SKM-1 (cell line): ENCODE measurements around the gene FAM174C.
"Not testable (repeated sequence)": the region's sequence is repeated elsewhere in the genome, so short reads cannot be mapped to it uniquely, and the experiment has no call there.

Experiments used
- DNase-seq: peaks from one replicate; lab custom pipeline; 2025; ENCODE audit not compliant: unreplicated experiment; lab: John Stamatoyannopoulos, UW

The FAM174C gene

DNA sequence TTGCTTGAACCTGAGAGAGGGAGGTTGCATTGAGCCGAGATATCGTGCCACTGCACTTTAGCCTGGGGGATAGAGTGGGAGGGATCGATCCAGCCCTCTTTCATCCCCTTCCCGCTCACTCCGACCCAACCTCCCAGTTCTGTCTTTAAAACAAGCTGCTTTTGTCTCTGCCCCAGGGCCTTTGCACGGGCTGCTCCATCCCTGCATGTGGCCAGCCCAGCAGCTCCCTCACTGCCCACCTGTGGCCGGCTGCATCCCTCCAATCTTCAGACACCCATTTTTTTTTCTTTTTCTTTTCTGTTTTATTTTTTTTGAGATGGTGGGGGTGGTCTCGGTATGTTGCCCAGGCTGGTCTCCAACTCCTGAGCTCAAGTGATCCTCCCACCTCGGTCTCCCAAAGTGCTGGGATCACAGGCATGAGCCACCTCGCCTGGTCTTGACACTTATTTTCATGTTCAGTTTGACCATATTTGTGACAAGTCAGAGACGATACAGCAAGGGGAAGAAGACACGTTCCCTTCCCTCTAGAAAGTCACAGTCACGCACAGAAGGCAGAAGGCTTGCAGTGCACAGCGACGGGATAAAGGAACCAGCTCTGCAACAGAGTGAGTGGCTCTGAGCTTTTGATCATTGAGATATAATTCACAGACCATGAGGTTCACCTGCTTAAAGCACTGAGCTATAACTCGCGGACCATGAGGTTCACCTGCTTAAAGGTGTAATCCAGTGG, 42.1 kb downstream of the FAM174C start:
- no peak for DNase-seq

DNA sequence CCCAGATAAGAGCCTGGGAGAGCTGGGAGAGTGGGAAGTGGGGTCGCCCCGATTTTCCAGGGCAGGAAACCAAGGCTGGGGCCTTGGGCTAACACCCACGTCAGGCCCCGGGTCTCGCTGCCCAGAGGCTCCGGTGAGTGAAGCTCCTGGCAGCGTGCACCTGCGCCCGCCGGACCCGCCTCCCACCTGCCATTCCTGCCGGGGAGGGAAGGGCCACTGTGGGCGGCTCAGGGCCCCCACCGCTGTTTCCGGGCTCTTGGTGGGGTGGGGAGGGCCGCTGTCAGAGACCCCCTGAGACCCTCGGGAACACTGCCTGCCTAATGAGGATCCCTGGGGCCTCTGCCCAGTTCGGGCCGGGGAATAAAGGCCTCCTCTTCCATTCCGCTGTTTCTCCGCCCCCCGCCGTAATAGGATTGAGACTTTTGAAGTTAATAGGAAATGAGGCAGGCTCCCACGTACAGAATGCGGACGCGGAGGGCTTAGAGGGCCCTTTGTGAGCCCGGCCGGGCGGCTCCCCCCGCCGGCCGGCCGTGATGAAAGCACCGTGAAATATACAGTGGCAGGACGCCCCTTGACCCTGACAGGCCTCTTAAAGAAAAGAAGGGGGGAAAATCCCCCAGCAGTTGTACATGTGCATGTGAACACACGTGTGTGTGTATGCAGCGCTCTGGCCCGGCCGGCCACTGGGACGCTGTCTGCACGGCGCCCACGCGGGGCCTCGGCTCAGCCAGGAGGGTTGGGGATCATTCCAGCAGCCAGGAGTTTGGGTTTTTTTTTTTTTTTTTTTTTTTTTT, 43.5 kb downstream of the FAM174C start:
- DNase-seq, result no peak

DNA sequence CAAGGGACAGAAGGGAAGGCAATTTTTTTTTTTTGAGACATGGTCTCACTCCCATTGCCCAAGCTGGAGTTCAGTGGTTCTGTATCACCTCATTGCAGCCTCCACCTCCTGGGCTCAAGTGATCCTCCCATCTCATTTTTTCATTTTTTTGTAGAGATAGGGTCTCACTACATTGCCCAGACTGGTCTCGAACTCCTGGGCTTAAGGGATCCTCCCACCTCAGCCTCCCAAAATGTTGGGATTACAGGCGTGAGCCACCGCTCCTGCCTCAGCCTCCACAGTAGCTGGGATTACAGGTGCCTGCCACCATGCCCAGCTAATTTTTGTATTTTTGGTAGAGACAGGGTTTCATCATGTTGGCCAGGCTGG, 44.9 kb downstream of the FAM174C start:
- not testable (repeated sequence) for DNase-seq

DNA sequence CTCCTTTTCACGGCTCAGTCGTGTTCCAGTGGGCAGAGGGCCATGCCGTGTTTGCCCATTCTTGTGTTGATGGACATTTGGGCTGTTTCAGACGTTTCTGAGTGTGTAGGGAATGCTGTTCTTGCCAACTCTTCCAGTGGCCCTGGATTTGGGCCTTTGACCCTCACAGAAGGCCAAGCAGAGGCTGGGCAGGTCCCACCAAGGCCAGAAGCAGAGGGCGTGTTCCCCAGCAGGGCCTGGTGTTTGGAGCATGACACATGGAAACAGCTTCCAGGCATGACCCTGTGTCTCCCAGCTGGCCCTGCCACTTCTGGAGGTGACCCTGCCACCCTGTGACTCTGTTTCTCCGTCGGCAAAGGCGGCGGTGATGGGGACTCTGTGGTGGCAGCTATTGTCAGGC, 46.2 kb downstream of the FAM174C start:
- DNase-seq, result no peak

DNA sequence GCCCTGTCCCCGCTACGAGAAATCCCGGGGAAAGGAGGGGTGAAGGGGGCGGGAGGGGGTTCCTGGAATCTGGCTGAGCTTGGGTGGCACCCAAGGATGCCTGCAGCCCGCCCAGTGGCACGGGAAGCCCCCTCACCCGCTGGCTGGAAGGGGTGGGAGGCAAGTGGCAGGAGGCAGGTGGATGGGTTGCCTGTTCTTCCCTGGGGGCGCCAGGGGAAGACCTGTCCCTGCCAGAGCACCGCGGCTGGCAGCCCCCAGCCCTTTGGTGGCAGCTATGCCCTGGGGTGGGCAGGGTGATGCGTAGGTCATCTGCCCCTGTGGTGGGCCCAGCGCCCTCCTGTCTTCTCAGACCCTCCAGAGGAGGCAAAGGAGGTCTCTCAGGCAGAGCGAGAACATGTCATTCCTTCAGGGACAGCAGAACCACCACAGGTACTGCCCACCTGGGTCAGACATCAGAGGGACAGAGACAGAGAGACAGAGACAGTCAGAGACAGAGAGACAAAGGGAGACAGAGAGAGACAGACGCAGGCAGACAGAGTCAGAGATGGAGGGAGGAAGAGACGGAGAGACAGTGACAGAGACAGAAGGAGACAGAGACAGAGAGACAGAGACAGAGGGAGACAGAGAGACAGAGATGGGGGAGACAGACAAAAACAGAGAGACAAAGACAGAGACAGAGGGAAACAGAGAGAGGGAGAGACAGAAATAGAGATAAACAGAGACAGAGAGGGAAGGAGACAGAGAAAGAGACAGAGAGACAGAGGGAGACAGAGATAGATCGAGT, 47.1 kb downstream of the FAM174C start:
- DNase-seq, result no peak

DNA sequence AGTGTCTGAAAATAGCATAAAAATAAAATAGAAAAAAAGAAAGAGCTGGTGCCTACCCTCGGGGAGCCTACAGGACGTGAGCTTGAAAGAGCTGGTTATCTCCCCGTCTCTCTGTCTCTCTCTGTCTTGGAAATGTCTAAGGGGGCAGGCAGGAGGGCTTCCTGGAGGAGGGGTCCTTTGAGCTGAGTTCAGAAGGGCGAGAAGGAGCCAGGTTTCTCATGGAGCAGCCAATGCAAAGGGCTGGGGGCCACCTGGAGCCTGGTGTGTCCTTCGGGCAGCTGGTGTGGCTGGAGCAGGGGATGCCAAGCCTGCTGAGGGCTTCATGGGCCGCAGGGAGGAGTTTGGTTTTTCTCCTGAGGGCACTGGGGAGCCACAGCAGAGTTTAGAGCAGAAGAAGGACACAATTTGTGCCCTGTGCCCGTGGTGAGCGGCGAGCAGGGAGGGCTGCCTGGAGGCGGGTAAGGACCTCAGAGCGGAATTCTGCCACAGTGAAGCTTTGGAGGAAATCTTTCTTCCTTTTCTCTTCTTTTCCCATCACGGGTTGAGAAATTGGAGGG, 49.0 kb downstream of the FAM174C start:
- no peak for DNase-seq

DNA sequence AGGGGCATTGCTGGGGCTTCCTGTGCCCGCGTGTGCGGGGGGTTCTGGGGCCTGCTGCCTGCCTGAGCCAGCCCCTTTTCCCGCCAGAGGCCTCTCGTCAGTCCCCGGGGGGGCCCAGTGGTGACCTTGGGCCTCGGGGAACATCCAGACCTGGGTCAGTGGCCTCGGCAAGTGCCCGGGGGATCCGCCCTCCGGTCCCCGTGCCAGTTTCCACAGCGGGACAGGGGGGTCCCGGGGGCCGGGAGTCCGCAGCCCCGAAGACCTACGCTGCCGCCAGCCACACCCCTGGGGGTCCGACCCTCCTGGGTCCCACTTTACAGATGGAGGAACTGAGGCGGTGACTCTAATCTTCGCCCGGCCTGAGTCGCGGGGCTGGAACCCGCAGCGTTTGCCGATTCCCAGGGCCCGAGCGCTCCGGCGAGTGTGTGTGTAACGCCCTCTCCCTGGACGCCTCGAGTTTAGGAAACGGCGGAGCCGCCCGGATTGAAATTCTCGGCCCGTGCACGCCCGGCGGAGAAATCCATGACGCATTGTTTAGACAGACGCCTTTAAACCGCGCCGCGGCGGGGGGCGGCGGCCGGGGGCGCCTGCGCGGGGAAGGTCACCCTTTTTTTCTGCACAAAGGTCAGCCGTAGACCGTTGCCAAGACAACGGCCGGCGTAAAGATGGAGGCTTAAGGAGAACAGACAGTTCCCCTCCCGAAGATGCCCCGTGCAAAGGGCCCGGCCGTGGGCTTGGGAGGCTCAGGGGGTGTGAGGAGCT, 49.7 kb downstream of the FAM174C start:
- no peak for DNase-seq

DNA sequence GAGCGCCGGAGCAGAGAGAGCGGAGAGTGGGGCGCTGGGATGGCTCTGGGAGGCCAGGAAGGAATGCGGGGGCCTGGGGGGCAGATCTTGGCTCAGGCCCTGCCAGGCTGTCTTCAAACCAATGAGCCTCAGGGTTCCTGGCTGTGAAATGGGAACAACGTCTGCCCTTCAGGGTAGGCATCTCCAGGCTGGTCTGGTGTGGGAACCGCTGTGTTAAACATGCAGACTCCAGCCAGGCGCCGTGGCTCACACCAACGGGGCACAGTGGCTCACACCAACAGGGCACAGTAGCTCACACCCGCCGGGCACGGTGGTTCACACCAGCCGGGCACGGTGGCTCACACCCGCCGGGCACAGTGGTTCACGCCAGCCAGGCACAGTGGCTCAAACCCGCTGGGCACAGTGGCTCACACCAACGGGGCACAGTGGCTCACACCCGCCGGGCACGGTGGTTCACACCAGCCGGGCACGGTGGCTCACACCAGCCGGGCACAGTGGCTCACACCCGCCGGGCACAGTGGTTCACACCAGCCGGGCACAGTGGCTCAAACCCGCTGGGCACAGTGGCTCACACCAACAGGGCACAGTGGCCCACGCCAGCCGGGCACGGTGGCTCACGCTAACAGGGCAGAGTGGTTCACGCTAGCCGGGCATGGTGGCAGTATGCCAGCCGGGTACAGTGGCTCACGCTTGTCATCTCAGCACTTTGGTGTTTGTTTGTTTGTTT, 50.4 kb downstream of the FAM174C start:
- no peak for DNase-seq

DNA sequence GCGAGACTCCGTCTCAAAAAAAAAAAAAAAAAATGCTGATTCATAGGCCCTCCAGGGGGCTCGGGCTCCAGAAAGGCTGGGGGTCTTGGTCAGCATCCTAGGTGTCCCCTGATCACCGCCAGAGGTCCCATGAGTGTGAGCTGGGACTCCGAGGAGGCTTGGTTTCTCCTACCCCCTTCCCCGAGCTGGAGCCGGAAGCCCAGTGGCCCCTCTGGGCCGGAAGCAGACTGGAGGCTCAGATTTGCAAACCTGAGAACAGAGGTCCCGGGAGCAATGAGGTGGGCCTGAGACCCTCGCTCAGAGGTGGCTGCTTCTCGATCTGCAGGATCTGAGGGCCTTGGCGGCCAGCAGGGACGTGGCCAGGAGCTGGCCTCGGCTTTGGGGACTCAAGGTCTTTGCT, 51.8 kb downstream of the FAM174C start:
- DNase-seq, result no peak
